Eye (tissue), 1 donor: Measurements from ENCODE around the gene HDAC8.
"Not testable (repeated sequence)": the region's sequence is repeated elsewhere in the genome, so short reads cannot be mapped to it uniquely, and the experiment has no call there.

Experiments used
- DNase-seq: peaks from one replicate; pipeline ENCODE4 v3.0.0-alpha.2; 2015

Gene HDAC8

DNA sequence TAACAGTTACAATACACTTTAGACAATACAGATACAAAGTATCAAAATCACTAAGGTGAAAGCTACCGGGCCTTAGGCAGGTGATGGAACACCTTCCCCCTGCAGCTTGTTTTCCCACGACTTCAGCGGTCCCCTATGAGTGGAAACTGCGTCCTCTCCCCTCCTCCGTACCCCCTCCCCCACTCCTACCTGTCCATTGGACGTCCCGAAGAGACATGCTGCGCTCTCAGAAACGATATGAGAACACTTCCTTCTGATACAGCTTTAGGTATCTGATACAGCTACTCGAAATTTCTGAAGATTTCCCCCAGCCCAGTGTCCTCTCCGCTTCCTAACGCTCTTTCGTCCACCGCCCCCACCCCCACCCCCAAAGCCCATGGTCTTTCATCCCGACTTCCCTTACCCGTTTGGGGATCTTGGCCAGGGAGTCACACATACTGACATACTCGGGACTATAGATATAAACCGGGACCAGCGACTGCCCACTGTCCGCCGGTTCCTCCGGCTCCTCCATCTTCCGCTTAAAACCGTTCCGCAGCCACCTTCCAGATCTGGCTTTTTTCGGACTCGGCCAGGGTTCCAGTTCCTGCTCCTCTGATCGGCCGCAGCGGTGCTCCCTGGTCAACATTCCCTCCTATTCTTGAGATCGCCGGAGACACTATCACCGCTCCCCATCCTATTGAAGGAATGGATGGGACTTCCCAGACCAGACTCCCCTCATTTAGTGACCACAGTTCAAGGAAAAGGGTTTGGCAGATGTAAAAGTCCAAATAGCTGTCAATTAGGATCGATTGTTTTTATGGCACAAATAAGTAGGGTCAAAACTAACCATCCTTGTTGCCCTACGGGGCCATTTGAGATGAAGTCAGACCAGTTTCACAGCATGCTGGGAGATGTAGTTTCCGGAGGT lies at the start of gene HDAC8:
HDAC8 (minus strand) TSS at position 596 of the 910 bp plus-strand sequence; CDS start at position 514, 82 bp downstream.
- DNase-seq, result peak; percentile 94

GRCh38 chrX:72621625-72622485 lies 49.2 kb upstream of the HDAC8 start:
- no peak for DNase-seq

DNA sequence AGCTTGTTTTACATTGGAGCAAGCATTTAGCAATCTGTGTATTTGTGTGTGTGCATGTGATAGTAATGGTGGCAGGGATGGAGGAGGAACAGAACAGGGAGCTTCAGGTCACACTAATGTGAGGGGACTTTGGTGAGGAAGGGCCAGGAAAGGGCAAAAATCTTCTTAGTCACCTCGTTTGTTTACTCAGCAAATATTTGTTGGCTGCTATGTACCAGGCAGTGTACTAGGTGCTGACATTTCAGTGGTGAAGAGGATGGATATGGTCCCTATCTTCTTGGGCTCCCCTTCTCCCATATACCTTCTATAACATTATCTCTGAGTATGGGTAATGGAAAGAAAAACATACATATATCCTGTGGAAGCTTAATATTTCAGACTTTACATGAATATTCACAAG lies 48.5 kb upstream of the HDAC8 start:
- DNase-seq, result no peak

GRCh38 chrX:72620550-72621145 lies 48.0 kb upstream of the HDAC8 start:
- no peak for DNase-seq

- no peak for DNase-seq
These were observed 36.7 kb upstream of the HDAC8 start for GRCh38 chrX:72609313-72609712.

DNA sequence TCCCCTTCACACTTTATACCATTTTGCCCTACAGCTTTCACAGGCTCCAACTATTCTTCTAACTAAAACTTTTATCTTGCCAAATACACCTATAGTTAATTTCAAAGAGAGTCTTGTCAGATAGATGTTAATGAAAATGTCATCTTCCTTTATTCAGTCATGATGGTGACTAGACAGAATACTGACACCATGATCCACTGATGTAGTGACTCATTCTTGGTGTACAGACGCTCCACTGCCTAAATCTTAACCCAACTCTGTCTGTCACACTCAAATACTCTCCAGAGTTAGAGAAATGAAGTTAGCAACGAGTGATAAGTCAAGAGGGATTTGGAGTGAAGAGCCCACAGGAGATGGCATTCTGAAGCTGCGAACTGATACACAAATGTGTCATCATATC lies 32.1 kb upstream of the HDAC8 start:
- DNase-seq, result no peak

GRCh38 chrX:72604112-72604511 lies 31.5 kb upstream of the HDAC8 start:
- DNase-seq, result no peak

DNA sequence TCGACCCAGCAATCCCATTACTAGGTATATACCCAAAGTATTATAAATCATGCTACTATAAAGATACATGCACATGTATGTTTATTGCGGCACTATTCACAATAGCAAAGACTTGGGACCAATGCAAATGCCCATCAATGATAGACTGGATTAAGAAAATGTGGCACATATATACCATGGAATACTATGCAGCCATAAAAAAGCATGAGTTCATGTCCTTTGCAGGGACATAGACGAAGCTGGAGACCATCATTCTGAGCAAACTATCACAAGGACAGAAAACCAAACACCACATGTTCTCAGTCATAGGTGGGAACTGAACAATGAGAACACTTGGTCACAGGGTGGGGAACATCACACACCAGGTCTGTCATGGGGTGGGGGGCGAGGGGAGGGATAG lies 18.4 kb upstream of the HDAC8 start:
- not testable (repeated sequence) for DNase-seq

DNA sequence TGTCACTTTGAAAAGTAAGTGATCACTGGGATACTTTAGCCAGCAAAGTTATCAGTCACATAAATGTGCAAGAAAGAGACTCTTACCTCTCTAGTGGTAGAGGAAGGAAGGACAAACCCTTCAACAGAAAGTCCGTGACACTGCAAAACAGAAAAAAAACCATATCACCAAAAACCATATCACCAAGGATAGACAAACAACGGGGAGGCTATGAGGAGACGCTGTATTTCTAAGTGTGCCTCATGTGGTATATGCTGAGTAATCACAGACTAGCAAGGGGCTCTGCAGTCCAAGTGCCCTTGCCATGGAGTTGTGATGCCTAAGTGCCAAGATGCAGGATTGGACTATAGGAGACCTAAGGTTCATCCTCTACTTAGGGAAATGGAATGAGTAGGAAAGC lies 11.5 kb upstream of the HDAC8 start:
- DNase-seq, result no peak

- DNase-seq, result no peak
These were observed 3.7 kb upstream of the HDAC8 start for GRCh38 chrX:72576141-72576894.

DNA sequence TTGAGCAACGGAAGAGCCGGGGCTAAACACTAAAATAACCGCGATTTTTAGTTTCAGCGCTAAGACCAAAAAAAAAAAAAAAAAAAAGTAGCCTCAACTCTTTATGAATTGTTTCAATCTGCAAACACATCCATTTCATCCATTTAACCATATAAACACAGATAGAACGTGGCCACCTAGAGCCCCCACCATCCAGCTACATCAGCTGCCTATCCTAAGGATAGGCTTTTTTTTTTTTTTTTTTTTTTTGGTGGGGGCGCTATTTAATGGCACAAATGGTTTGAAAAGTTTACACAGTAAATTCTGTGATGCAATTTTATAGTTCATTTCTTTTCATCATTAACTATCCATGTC lies 492 bp upstream of the HDAC8 start:
- DNase-seq, result no peak

GRCh38 chrX:72569786-72570185 lies 2.9 kb downstream of the HDAC8 start:
- DNase-seq, result no peak

- no peak for DNase-seq
These were observed 4.1 kb downstream of the HDAC8 start for GRCh38 chrX:72568406-72569092.

GRCh38 chrX:72566448-72566847 lies 6.2 kb downstream of the HDAC8 start:
- DNase-seq, result no peak

DNA sequence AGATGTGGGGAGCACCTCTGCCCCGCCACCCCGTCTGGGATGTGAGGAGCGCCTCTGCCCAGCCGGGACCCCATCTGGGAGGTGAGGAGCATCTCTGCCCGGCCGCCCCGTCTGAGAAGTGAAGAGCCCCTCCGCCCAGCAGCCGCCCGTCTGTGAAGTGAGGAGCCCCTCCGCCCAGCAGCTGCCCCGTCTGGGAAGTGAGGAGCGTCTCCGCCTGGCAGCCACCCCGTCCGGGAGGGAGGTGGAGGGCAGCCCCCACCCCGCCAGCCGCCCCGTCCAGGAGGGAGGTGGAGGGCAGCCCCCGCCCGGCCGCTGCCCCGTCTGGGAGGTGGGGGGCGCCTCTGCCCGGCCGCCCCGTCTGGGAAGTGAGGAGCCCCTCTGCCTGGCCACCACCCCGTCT lies 13.0 kb downstream of the HDAC8 start:
- not testable (repeated sequence) for DNase-seq

DNA sequence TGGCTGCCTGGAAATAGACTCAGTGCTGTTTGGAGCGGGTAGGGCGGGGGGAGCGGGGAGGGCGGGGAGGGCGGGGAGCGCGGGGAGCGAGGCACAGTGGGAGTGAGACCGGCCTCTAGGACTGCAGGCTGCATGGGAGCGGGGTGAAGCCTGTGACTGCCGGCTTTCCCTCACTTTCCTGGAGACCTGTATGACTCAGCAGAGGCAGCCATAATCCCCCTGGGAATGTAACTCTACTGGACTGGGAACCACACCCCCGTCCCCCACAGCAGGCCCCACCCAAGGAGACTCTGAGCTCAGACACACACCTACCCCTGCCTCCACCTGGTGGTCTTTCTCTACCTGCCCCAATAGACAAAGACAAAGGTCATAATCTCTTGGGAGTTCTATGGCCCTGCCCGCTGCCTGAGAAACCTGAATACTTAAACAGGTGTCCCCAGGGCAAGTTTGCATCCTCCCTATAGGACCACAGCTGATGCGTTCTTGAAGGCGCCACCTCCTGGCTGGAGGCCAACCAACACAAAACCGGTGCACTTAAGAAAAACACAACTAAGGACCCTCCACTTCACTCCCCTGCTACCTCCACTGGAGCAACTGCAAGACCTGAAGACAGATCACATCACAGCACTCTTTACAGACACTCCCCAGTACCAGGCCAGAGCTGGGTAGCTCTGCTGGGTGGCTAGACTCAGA lies 18.0 kb downstream of the HDAC8 start:
- DNase-seq, result peak; percentile 25

DNA sequence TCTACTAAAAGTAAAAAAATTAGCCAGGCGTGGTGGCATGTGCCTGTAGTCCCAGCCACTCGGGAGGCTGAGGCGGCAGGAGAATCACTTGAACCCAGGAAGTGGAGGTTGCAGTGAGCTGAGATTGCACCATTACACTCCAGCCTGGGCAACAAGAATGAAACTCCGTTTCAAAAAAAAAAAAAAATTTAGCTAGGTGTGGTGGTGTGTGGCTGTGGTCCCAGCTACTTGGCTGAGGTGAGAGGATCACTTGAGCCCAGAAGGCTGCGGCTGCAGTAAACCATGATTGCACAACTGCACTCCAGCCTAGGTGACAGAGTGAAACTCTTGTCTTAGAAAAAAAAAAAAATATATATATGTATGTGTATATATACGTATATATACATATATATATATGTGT lies 20.2 kb downstream of the HDAC8 start:
- not testable (repeated sequence) for DNase-seq

DNA sequence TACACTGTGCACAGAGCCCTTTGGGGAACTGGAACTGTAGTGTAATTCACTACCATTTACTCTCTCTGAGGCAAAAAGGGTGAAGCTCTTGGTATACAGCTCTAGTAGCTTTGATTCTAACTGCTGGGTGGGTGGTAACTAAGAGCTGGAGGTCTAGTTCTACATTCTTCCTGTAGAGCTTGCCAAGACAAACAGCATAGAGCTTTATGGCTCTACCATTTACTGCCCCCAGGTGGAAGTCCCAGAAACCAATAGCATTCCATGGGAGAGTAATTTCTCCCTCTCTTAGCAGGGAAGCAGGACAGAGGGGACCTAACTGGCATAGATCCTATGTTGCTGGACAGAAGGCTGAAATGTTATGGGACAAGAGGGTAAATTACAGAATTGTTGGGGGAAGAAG lies 26.7 kb downstream of the HDAC8 start:
- peak; percentile 2 for DNase-seq

DNA sequence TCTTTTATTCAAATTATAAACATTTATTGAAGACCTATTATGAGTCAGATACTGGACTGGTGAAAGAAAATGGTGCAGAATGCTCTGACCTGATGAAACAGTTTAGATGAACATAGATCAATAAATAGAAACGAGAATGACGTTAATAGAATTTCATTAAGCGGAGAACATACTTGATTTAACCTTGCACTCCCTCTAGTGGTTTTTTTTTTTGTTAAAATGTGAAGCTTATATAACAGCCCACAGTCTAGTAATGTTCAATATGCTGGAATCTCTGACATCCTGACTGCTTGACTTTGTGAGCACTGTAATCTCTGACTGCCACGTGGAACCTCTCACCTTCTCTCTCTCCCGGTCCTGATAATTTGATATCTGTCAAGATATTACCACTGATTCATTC lies 32.3 kb downstream of the HDAC8 start:
- DNase-seq, result peak; percentile 44

GRCh38 chrX:72539822-72540221 lies 32.8 kb downstream of the HDAC8 start:
- DNase-seq, result no peak

- no peak for DNase-seq
These were observed 36.1 kb downstream of the HDAC8 start for GRCh38 chrX:72536542-72536941.
